Gastrocnemius medialis (tissue), 4 donors: ENCODE measurements around the gene MARCHF3.

Source experiments
- CTCF ChIP-seq, 5 experiments: fragments of 450-650 bp in 3 of 5; fragments of 200-600 bp in 2 of 5; sonication (generic) in 2 of 5; IDR thresholded peaks in 4 of 5; conservative IDR thresholded peaks in 1 of 5; 1 replicate in 4 of 5; 2 replicates in 1 of 5; pipeline ENCODE4 v1.5.1; 2016 to 2019; ENCODE audit warnings: antibody characterized with exemption in 5 of 5, mild to moderate bottlenecking in 3 of 5, moderate library complexity in 3 of 5
- POLR2A ChIP-seq, 2 donors: fragments of 450-650 bp; IDR thresholded peaks; one replicate each; pipeline ENCODE4 v1.6.1; 2017; ENCODE audit warnings: antibody characterized with exemption in 2 of 2, mild to moderate bottlenecking in 2 of 2, moderate library complexity in 2 of 2

GRCh38 chr5:126970517-126971017 is 59.8 kb downstream of the MARCHF3 start:
- no peak for TF ChIP-seq POLR2A (IDR thresholded peaks at IDR 0.05)
- no peak for TF ChIP-seq CTCF (IDR thresholded peaks at IDR 0.05 in 4 of 5, conservative IDR thresholded peaks at IDR 0.05 in 1 of 5)
